A549 (cell line): ENCODE data around the gene PGGHG. TPM values are rescaled to one million over a fixed set of nuclear protein-coding genes. Genes with fewer than 3 reads are reported as not detected.

Source experiments
- ATAC-seq, 2 experiments: fragments of 200-7000 bp in 1 of 2; fragments of >200 bp in 1 of 2; cut with Nextera tagmentation in 1 of 2; cut with Tn5 transposase in 1 of 2; 3 replicates each; pipeline versions ENCODE4 v1.8.0 to v1.9.1; 2018 to 2020; ENCODE audit warnings: mild to moderate bottlenecking in 1 of 2, moderate library complexity in 1 of 2
- CTCF ChIA-PET: fragments of 300-600 bp; sonication (Branson Sonifier 250); formaldehyde crosslinking; extraction: SDS; loops from one replicate; lab custom pipeline; 2021; ENCODE audit warnings: antibody characterized with exemption, inconsistent platforms; lab: Yijun Ruan, JAX
- POLR2A ChIA-PET: fragments of 350-600 bp; formaldehyde crosslinking; extraction: SDS; loops from one replicate; lab custom pipeline; 2021; ENCODE audit warnings: antibody characterized with exemption, inconsistent platforms; lab: Yijun Ruan, JAX
- DNase-seq, 2 experiments: peaks; one replicate each; pipeline versions ENCODE4 v3.0.0 to v3.0.0-alpha.2; 2011 to 2016; ENCODE audit warnings: low read depth in 1 of 2, low spot score in 1 of 2
- FAIRE-seq: peaks from 2 replicates; lab custom pipeline; 2011; peaks lifted over from hg19 to GRCh38; lab: Jason Lieb, UNC
- H3K27ac ChIP-seq, 2 experiments: fragments of >200 bp; sonication (Bioruptor Twin); formaldehyde crosslinking; 3 replicates each; pipeline ENCODE4 v1.5.1; 2016 to 2017
- H3K4me1 ChIP-seq: fragments of >200 bp; sonication (Bioruptor Twin); formaldehyde crosslinking; 3 replicates; pipeline ENCODE4 v1.6.1; 2016
- H3K4me2 ChIP-seq: fragments of >200 bp; sonication (Bioruptor Twin); formaldehyde crosslinking; 3 replicates; pipeline ENCODE4 v1.6.1; 2016
- H3K4me3 ChIP-seq: fragments of >200 bp; sonication (Bioruptor Twin); formaldehyde crosslinking; 3 replicates; pipeline ENCODE4 v1.5.1; 2016
- H3K9me3 ChIP-seq: fragments of >200 bp; sonication (Bioruptor Twin); formaldehyde crosslinking; 3 replicates; pipeline ENCODE4 v1.6.1; 2016
- ATOH8 ChIP-seq: fragments of 250-450 bp; sonication (Bioruptor Pico); IDR thresholded peaks from 2 replicates; pipeline ENCODE4 v1.5.0; 2020; ENCODE audit warnings: low read depth, mild to moderate bottlenecking, moderate library complexity
- BCL3 ChIP-seq: fragments of >200 bp; sonication (Bioruptor Twin); formaldehyde crosslinking; IDR thresholded peaks from 3 replicates; pipeline ENCODE4 v1.6.1; 2016
- BHLHE40 ChIP-seq: IDR thresholded peaks from 2 replicates; pipeline ENCODE4 v1.6.1; 2012; ENCODE audit warnings: low read depth, low read length, inconsistent platforms
- CEBPB ChIP-seq, 2 experiments: fragments of >200 bp in 1 of 2; sonication (Bioruptor Twin) in 1 of 2; formaldehyde crosslinking in 1 of 2; IDR thresholded peaks; 2 replicates each; pipeline ENCODE4 v1.6.1; 2012 to 2016
- EHMT2 ChIP-seq: fragments of 200-600 bp; sonication (generic); IDR thresholded peaks from 2 replicates; pipeline ENCODE4 v1.6.1; 2016; ENCODE audit warnings: antibody characterized with exemption, low read depth, mild to moderate bottlenecking, moderate library complexity
- ESRRA ChIP-seq: fragments of 150-350 bp; IDR thresholded peaks from 2 replicates; pipeline ENCODE4 v1.6.1; 2014; ENCODE audit warnings: mild to moderate bottlenecking, low read length, borderline replicate concordance
- FOXS1 ChIP-seq: fragments of 250-450 bp; sonication (Bioruptor Pico); IDR thresholded peaks from 2 replicates; pipeline ENCODE4 v1.5.0; 2020; ENCODE audit warnings: mild to moderate bottlenecking, moderate library complexity
- GATA3 ChIP-seq: IDR thresholded peaks from 2 replicates; pipeline ENCODE4 v1.6.1; 2012; ENCODE audit warnings: borderline replicate concordance
- HEYL ChIP-seq: fragments of 250-450 bp; sonication (Bioruptor Pico); IDR thresholded peaks from 2 replicates; pipeline ENCODE4 v1.8.0; 2021; ENCODE audit warnings: mild to moderate bottlenecking, moderate library complexity
- HMGXB4 ChIP-seq: fragments of 250-450 bp; sonication (Bioruptor Pico); IDR thresholded peaks from 2 replicates; pipeline ENCODE4 v1.5.0; 2021; ENCODE audit warnings: mild to moderate bottlenecking, moderate library complexity, borderline replicate concordance
- HOXA7 ChIP-seq: fragments of 250-450 bp; sonication (Bioruptor Pico); IDR thresholded peaks from 2 replicates; pipeline ENCODE4 v1.5.0; 2020; ENCODE audit warnings: mild to moderate bottlenecking, moderate library complexity
- JUNB ChIP-seq: fragments of >200 bp; sonication (Bioruptor Twin); formaldehyde crosslinking; IDR thresholded peaks from 2 replicates; pipeline ENCODE4 v1.6.1; 2016
- NR3C1 ChIP-seq: fragments of >200 bp; sonication (Bioruptor Twin); formaldehyde crosslinking; IDR thresholded peaks from 3 replicates; pipeline ENCODE4 v1.6.1; 2017
- PBX3 ChIP-seq: IDR thresholded peaks from 2 replicates; pipeline ENCODE4 v1.6.1; 2012
- RAD21 ChIP-seq, 2 experiments: fragments of >200 bp in 1 of 2; sonication (Bioruptor Twin) in 1 of 2; formaldehyde crosslinking in 1 of 2; IDR thresholded peaks in 1 of 2; conservative IDR thresholded peaks in 1 of 2; 2 replicates in 1 of 2; 3 replicates in 1 of 2; pipeline ENCODE4 v1.6.1; 2012 to 2018; ENCODE audit warnings: inconsistent platforms in 1 of 2
- RARB ChIP-seq: fragments of 250-450 bp; sonication (Bioruptor Pico); IDR thresholded peaks from 2 replicates; pipeline ENCODE4 v1.8.0; 2021; ENCODE audit warnings: mild to moderate bottlenecking, moderate library complexity
- RCOR1 ChIP-seq: fragments of 150-350 bp; IDR thresholded peaks from 2 replicates; pipeline ENCODE4 v1.6.1; 2014; ENCODE audit warnings: antibody characterized with exemption, low read length, low read depth
- REST ChIP-seq: fragments of 200-600 bp; sonication (generic); IDR thresholded peaks from 2 replicates; pipeline ENCODE4 v1.6.1; 2016; ENCODE audit warnings: antibody characterized with exemption, mild to moderate bottlenecking, moderate library complexity
- SMC3 ChIP-seq: fragments of >200 bp; sonication (Bioruptor Twin); formaldehyde crosslinking; IDR thresholded peaks from 3 replicates; pipeline ENCODE4 v1.6.1; 2018; ENCODE audit warnings: inconsistent platforms
- USF2 ChIP-seq: fragments of 450-650 bp; IDR thresholded peaks from 2 replicates; pipeline ENCODE4 v1.6.1; 2014; ENCODE audit warnings: antibody characterized with exemption
- ZNF302 ChIP-seq: fragments of 250-450 bp; sonication (Bioruptor Pico); IDR thresholded peaks from 2 replicates; pipeline ENCODE4 v1.9.0; 2021; ENCODE audit warnings: inconsistent platforms, mild to moderate bottlenecking, moderate library complexity
- WGBS: methylation state at CpG from one replicate; pipeline ENCODE4 v1.1.6; 2017; ENCODE audit errors: missing lambda C conversion rate; 5-methylcytosine and 5-hydroxymethylcytosine counted together
- polyA plus RNA-seq, 4 experiments: library from polyadenylated mRNA; depleted of rRNA in 3 of 4; stranded (reverse); fragments of >200 nt; fragmentation: RNase III in 1 of 4; extraction: RNeasy Plus Mini Kit Qiagen cat#74134 plus additional on column Dnase treatment in 1 of 4; gene quantifications; 2 replicates in 3 of 4; 3 replicates in 1 of 4; pipeline ENCODE4 v1.2.3, GENCODE V29; 2011 to 2017
- TF ChIP-seq, protein P1 (sequence below): IDR thresholded peaks from 2 replicates; pipeline ENCODE4 v1.6.1; 2012; ENCODE audit warnings: low read depth, borderline replicate concordance
- TF ChIP-seq, protein P2 (sequence below): fragments of 150-350 bp; IDR thresholded peaks from 2 replicates; pipeline ENCODE4 v1.6.1; 2014; ENCODE audit warnings: low read depth, mild to moderate bottlenecking, low read length

The PGGHG gene
- polyA plus RNA-seq, 2 of the 4 experiments (the other 2 are of a cell fraction) = 7.2 to 19.5 TPM

DNA sequence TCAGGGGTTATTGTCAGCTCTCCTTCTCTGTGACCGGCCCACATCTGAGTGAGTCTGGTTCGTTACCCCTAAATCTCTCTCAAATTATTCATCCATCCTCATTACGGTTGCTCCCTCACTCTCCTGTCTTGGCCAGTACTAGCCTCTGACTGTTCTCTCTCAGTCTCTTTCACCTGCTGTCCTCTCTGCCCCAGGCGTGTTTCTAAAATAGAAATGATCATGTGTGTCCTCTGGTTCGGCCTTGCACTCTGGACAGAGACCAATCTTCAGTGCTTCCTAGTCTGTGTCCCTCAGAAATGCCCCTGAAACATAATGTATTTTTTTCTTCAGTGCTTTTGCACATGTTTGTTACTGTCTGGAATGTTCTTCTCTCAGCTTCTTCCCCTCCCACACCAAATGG, 47.3 kb upstream of the PGGHG start:
- Histone ChIP-seq H3K4me2 (no peak overlapping the region), H3K4me1 (peaks cover 10% of the 10 kb centered on the region; the same call in 2 of the 3 replicates), H3K27ac (no peak overlapping the region)
- POLR2A ChIA-PET = no interaction called here
- WGBS = 93% methylated on average over 5 of the region's 5 CpGs
- no peak for TF ChIP-seq HOXA7
- no peak for TF ChIP-seq JUNB
- TF ChIP-seq HMGXB4 (CRISPR knock-in tag) = no peak
- TF ChIP-seq GATA3 = no peak
- TF ChIP-seq ZNF302 (CRISPR knock-in tag) = no peak
- TF ChIP-seq RCOR1 = no peak
- TF ChIP-seq BCL3 = no peak
- no peak for TF ChIP-seq NR3C1
- TF ChIP-seq, all 56 proteins: peak for 0
- H3K4me3 ChIP-seq = no peak overlapping the region
- ATAC-seq (no peak), DNase-seq (no peak), FAIRE-seq (no peak)
- CTCF ChIA-PET = interaction anchor here (4.8 kb wide), 1 partner anchor 10 kb away, joined by 40 read pairs; no protein-coding TSS in a partner anchor
- no peaks in the 10 kb centered on the region for H3K9me3 ChIP-seq

- Histone ChIP-seq H3K4me1 (no peaks in the 10 kb centered on the region), H3K9me3 (no peaks in the 10 kb centered on the region), H3K4me3 (no peak overlapping the region), H3K4me2 (no peak overlapping the region), H3K27ac (no peak overlapping the region)
- FAIRE-seq (no peak), DNase-seq (no peak), ATAC-seq (no peak)
- WGBS = 94% methylated on average over 2 of the region's 2 CpGs
- TF ChIP-seq USF2 = no peak
- TF ChIP-seq BHLHE40 = no peak
- TF ChIP-seq, protein P1, sequence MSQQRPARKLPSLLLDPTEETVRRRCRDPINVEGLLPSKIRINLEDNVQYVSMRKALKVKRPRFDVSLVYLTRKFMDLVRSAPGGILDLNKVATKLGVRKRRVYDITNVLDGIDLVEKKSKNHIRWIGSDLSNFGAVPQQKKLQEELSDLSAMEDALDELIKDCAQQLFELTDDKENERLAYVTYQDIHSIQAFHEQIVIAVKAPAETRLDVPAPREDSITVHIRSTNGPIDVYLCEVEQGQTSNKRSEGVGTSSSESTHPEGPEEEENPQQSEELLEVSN = no peak
- no peak for TF ChIP-seq RARB (CRISPR knock-in tag)
- TF ChIP-seq HEYL (CRISPR knock-in tag) = no peak
- TF ChIP-seq, protein P2, sequence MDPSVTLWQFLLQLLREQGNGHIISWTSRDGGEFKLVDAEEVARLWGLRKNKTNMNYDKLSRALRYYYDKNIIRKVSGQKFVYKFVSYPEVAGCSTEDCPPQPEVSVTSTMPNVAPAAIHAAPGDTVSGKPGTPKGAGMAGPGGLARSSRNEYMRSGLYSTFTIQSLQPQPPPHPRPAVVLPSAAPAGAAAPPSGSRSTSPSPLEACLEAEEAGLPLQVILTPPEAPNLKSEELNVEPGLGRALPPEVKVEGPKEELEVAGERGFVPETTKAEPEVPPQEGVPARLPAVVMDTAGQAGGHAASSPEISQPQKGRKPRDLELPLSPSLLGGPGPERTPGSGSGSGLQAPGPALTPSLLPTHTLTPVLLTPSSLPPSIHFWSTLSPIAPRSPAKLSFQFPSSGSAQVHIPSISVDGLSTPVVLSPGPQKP = no peak
- TF ChIP-seq PBX3 = no peak
- TF ChIP-seq FOXS1 = no peak
- ChIA-PET POLR2A (no interaction called here), CTCF (no interaction called here)
These were observed 44.5 kb upstream of the PGGHG start for GRCh38 chr11:244376-244775.

GRCh38 chr11:249062-249461, 39.9 kb upstream of the PGGHG start:
- H3K4me1 ChIP-seq = no peaks in the 10 kb centered on the region
- no peak overlapping the region for H3K27ac ChIP-seq
- 75% methylated on average over 8 of the region's 8 CpGs for WGBS
- POLR2A ChIA-PET = interaction anchor here (0.7 kb wide), 1 partner anchor 42 kb away, joined by 4 read pairs; the partner anchor contains the start of gene BET1L
- FAIRE-seq (no peak), ATAC-seq (no peak), DNase-seq (no peak)
- H3K4me2 ChIP-seq = no peak overlapping the region
- no peaks in the 10 kb centered on the region for H3K9me3 ChIP-seq
- CTCF ChIA-PET = interaction anchor here (0.9 to 5.6 kb wide), 5 partner anchors 12 to 106 kb away, joined by 4 to 40 read pairs (median 13); no protein-coding TSS in a partner anchor
- no peak overlapping the region for H3K4me3 ChIP-seq
- TF ChIP-seq SMC3 (no peak), CEBPB (IDR thresholded peaks at IDR 0.05) (no peak), ESRRA (no peak), REST (no peak), EHMT2 (no peak), ATOH8 (CRISPR knock-in tag) (no peak), RCOR1 (no peak), RAD21 (conservative IDR thresholded peaks at IDR 0.05 in 1 of 2, IDR thresholded peaks at IDR 0.05 in 1 of 2) (no peak)
